Measurements from ENCODE around the gene CD164. TPM values are rescaled to one million over a fixed set of nuclear protein-coding genes. Genes with fewer than 3 reads are reported as not detected.
A peak's percentile ranks its signal among the peaks of the same experiment; 100 is the strongest.

Gene CD164
- total and polyA plus RNA-seq, 2 of the 13 experiments (the other 11 are each of a cell fraction or from before 2014, with no cell fraction given), result 222 to 293 TPM

DNA sequence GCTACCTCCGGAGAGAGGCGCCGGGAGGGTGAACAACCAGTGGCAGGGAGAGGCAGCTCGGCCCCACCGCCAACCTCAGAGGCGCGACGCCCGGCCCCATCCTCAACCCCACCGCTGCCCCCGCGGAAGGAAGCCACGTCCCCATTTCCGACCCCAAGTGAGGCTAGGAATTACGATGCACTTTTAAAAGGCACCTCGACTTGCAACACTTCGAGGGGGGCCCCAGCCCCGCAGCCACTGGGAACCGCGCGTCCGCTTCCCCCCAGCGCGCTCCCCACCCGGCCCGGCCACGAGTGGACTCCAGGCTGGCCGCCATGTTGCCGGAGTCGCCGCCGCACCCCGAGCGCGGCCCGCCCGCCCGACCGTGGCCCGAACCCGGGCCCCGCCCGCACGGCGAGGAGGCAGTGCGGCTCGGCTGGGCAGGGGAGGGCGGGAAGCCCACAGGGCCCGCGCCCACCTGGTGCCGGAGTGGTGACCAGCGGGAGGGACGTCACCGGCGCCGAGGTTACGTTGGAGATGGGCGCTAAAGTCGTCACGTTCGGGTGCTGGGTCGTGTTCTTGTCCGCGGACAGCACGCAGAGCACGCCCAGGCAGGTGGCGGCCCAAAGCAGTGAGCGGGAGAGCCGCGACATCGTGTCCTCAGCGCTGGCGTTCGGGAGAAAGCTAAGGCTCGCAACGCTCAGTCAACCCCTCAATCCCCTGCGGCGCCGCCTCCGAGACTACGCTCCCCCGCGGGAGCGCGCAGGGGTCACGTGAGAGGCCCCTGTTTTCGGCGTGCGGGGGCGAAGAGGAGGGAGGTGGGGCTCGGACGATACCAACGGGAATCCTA, at the start of gene CD164 (continued):
- TF ChIP-seq HNF4G (IDR thresholded peaks at IDR 0.05; ENCODE audit: borderline replicate concordance, low read depth, low read length) (no peak), HNF4G (CRISPR knock-in tag; IDR thresholded peaks at IDR 0.05; ENCODE audit: borderline replicate concordance, low read depth) (no peak), MTA3 (CRISPR knock-in tag; IDR thresholded peaks at IDR 0.05) (0 out of 2 replicates have a peak, but pooled peaks have one; percentile 37), ZZZ3 (CRISPR knock-in tag; IDR thresholded peaks at IDR 0.05; ENCODE audit: borderline replicate concordance) (no peak), U2AF2 (IDR thresholded peaks at IDR 0.05; ENCODE audit: low read depth, low read length) (no peak; the same call in none of the 2 replicates), ZFP62 (CRISPR knock-in tag; IDR thresholded peaks at IDR 0.05) (no peak), ZNF510 (CRISPR knock-in tag; IDR thresholded peaks at IDR 0.05; ENCODE audit: low read depth) (no peak), RXRB (CRISPR knock-in tag; IDR thresholded peaks at IDR 0.05; ENCODE audit: borderline replicate concordance) (peak; percentile 55; the same call in 1 of the 2 replicates), ZNF800 (CRISPR knock-in tag; IDR thresholded peaks at IDR 0.05) (no peak), AHR (CRISPR knock-in tag; IDR thresholded peaks at IDR 0.05) (no peak; the same call in 1 of the 2 replicates), SOX13 (IDR thresholded peaks at IDR 0.05) (no peak), SOX13 (CRISPR knock-in tag; conservative IDR thresholded peaks at IDR 0.05 in 1 of 2, IDR thresholded peaks at IDR 0.05 in 1 of 2) (peak in 1 of 2 experiments; percentile 64; a peak in 2 of 4 replicates), RBAK (CRISPR knock-in tag; IDR thresholded peaks at IDR 0.05) (no peak), ZFP82 (CRISPR knock-in tag; IDR thresholded peaks at IDR 0.05; ENCODE audit: borderline replicate concordance) (peak; percentile 65; the same call in 1 of the 2 replicates), ZSCAN20 (CRISPR knock-in tag; IDR thresholded peaks at IDR 0.05; ENCODE audit: borderline replicate concordance) (0 out of 2 replicates have a peak, but pooled peaks have one; percentile 41), FOXK2 (IDR thresholded peaks at IDR 0.05) (no peak), HOXD1 (CRISPR knock-in tag; IDR thresholded peaks at IDR 0.05) (peak; percentile 73; the same call in 1 of the 2 replicates), RAD21 (CRISPR knock-in tag; IDR thresholded peaks at IDR 0.05) (no peak), PCBP2 (optimal IDR thresholded peaks at IDR 0.05; ENCODE audit: low read depth, low read length, poor library complexity, severe bottlenecking) (no peak), ZKSCAN8 (CRISPR knock-in tag; IDR thresholded peaks at IDR 0.05; ENCODE audit: borderline replicate concordance) (0 out of 2 replicates have a peak, but pooled peaks have one; percentile 4), ZNF430 (CRISPR knock-in tag; IDR thresholded peaks at IDR 0.05) (peak; percentile 53), AKAP8 (CRISPR knock-in tag; IDR thresholded peaks at IDR 0.05) (peak; percentile 71; the same call in 1 of the 2 replicates), ZNF20 (CRISPR knock-in tag; IDR thresholded peaks at IDR 0.05) (no peak), POLR2A (IDR thresholded peaks at IDR 0.05; ENCODE audit: insufficient read depth in 1 of 2, low read depth in 2 of 2, low read length in 2 of 2) (peak; percentile 97 to 98), FOXJ3 (CRISPR knock-in tag; IDR thresholded peaks at IDR 0.05; ENCODE audit: borderline replicate concordance) (0 out of 2 replicates have a peak, but pooled peaks have one; percentile 27), ZNF562 (CRISPR knock-in tag; IDR thresholded peaks at IDR 0.05; ENCODE audit: borderline replicate concordance) (no peak), RXRA (CRISPR knock-in tag; IDR thresholded peaks at IDR 0.05) (peak; percentile 78; the same call in 1 of the 2 replicates), SUZ12 (IDR thresholded peaks at IDR 0.05; ENCODE audit: low read depth, low read length) (no peak)
- TF ChIP-seq, protein P1, sequence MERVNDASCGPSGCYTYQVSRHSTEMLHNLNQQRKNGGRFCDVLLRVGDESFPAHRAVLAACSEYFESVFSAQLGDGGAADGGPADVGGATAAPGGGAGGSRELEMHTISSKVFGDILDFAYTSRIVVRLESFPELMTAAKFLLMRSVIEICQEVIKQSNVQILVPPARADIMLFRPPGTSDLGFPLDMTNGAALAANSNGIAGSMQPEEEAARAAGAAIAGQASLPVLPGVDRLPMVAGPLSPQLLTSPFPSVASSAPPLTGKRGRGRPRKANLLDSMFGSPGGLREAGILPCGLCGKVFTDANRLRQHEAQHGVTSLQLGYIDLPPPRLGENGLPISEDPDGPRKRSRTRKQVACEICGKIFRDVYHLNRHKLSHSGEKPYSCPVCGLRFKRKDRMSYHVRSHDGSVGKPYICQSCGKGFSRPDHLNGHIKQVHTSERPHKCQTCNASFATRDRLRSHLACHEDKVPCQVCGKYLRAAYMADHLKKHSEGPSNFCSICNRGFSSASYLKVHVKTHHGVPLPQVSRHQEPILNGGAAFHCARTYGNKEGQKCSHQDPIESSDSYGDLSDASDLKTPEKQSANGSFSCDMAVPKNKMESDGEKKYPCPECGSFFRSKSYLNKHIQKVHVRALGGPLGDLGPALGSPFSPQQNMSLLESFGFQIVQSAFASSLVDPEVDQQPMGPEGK (CRISPR knock-in tag; IDR thresholded peaks at IDR 0.05), result peak; percentile 99

Data from HepG2 (cell line).